Stomach (tissue), 4 donors: ENCODE measurements around the gene TTC27.

Source experiments
- POLR2A ChIP-seq, 4 donors: fragments of 450-650 bp; IDR thresholded peaks; one replicate each; pipeline ENCODE4 v1.6.1; 2016; ENCODE audit warnings: antibody characterized with exemption in 4 of 4, control low read depth in 2 of 4, mild to moderate bottlenecking in 1 of 4, moderate library complexity in 1 of 4
- TF ChIP-seq, protein P1 (sequence below), 7 experiments: fragments of 450-650 bp in 4 of 7; fragments of 200-600 bp in 3 of 7; sonication (generic) in 3 of 7; IDR thresholded peaks; one replicate each; pipeline ENCODE4 v1.5.1; 2016 to 2019; ENCODE audit warnings: antibody characterized with exemption in 7 of 7, control low read depth in 2 of 7, mild to moderate bottlenecking in 1 of 7

DNA sequence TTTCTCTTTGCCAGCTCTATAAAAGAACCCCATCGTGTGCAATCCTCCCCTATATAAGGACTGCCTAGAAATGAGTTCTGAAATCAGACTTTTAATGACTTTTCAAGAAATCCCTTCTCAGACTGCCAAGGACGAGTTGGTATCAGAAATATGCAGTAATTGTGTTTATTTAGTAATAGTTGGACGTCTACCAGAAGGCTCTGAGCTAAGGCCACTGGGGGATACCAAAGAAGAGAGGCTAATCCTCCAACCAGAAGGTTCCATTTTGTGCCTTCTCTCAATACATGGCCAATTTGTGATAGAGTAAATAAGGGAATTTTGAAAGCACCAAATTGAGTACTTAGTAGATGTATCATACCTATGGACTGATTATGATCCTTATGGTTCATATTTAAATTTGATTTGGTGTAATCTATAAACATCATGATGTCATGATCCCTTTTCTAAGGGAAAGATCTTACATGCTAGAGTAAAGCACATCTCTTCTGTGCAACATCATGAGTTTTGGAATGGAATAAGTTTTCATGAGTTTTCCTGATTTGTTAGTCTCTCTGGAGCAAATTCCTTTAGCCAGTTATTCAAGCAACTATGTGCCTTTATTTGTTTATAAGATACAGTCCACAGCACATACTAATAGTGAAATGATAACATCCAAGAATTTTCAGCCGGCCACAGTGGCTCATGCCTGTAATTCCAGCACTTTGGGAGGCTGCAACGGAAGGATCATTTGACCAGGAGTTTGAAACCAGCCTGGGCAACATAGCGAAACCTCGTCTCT lies 236.7 kb downstream of the TTC27 start:
- TF ChIP-seq, protein P1, sequence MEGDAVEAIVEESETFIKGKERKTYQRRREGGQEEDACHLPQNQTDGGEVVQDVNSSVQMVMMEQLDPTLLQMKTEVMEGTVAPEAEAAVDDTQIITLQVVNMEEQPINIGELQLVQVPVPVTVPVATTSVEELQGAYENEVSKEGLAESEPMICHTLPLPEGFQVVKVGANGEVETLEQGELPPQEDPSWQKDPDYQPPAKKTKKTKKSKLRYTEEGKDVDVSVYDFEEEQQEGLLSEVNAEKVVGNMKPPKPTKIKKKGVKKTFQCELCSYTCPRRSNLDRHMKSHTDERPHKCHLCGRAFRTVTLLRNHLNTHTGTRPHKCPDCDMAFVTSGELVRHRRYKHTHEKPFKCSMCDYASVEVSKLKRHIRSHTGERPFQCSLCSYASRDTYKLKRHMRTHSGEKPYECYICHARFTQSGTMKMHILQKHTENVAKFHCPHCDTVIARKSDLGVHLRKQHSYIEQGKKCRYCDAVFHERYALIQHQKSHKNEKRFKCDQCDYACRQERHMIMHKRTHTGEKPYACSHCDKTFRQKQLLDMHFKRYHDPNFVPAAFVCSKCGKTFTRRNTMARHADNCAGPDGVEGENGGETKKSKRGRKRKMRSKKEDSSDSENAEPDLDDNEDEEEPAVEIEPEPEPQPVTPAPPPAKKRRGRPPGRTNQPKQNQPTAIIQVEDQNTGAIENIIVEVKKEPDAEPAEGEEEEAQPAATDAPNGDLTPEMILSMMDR (IDR thresholded peaks at IDR 0.05): no peak
- TF ChIP-seq POLR2A (IDR thresholded peaks at IDR 0.05): no peak
